Stomach (tissue), 9 donors: Measurements from ENCODE around the gene HPCAL4. TPM values are rescaled to one million over a fixed set of nuclear protein-coding genes. Genes with fewer than 3 reads are reported as not detected.

Experiments used
- DNase-seq, 2 donors: peaks; one replicate each; pipeline versions ENCODE4 v3.0.0 to v3.0.0-alpha.2; 2013 to 2019
- H3K27ac ChIP-seq, 5 donors: fragments of 200-600 bp in 4 of 5; sonication (generic) in 4 of 5; one replicate each; pipeline ENCODE4 v1.5.1; 2013 to 2019; ENCODE audit warnings: mild to moderate bottlenecking in 1 of 5, moderate library complexity in 1 of 5
- H3K27me3 ChIP-seq, 3 donors: fragments of 200-600 bp; sonication (generic); one replicate each; pipeline ENCODE4 v1.5.1; 2017 to 2019; ENCODE audit warnings: mixed run types in 1 of 3
- H3K36me3 ChIP-seq, 4 donors: fragments of 200-600 bp; sonication (generic); 1 replicate in 3 of 4; 2 replicates in 1 of 4; pipeline ENCODE4 v1.5.1; 2016 to 2019
- H3K4me1 ChIP-seq, 4 donors: fragments of 200-600 bp; sonication (generic); one replicate each; pipeline ENCODE4 v1.5.1; 2016 to 2019
- H3K4me3 ChIP-seq, 4 donors: fragments of 200-600 bp; sonication (generic) in 3 of 4; one replicate each; pipeline ENCODE4 v1.5.1; 2016 to 2019; ENCODE audit warnings: mild to moderate bottlenecking in 1 of 4
- H3K9me3 ChIP-seq, 4 donors: fragments of 200-600 bp; sonication (generic); one replicate each; pipeline ENCODE4 v1.5.1; 2016 to 2019
- EP300 ChIP-seq: sonication (generic); formaldehyde crosslinking; IDR thresholded peaks from one replicate; pipeline ENCODE4 v1.6.1; 2017; ENCODE audit warnings: antibody characterized with exemption
- POLR2A ChIP-seq, 4 donors: fragments of 450-650 bp; IDR thresholded peaks; one replicate each; pipeline ENCODE4 v1.6.1; 2016; ENCODE audit warnings: antibody characterized with exemption in 4 of 4, control low read depth in 2 of 4, mild to moderate bottlenecking in 1 of 4, moderate library complexity in 1 of 4
- POLR2AphosphoS5 ChIP-seq, 3 donors: sonication (generic); formaldehyde crosslinking; IDR thresholded peaks; one replicate each; pipeline ENCODE4 v1.6.1; 2016; ENCODE audit warnings: antibody characterized with exemption in 3 of 3
- WGBS, 5 donors: extraction: QIAGEN DNeasy Blood & Tissue Kit in 3 of 5; methylation state at CpG; one replicate each; pipeline versions ENCODE4 v1.1.5 to v1.1.7; 2013 to 2018; 5-methylcytosine and 5-hydroxymethylcytosine counted together
- intact Hi-C: fragments of 100-400 bp; cut with DNase I; formaldehyde crosslinking; loops from one replicate; pipeline ENCODE4 v1.15.1; 2023; ENCODE audit warnings: low total_unique reads
- polyA plus RNA-seq, 3 donors: library from polyadenylated mRNA; stranded (reverse); fragments of 200-250 nt; gene quantifications; one replicate each; pipeline ENCODE4 v1.2.3, GENCODE V29; 2013
- total RNA-seq, 5 donors: library from RNA; depleted of rRNA; stranded (reverse); fragments of >200 nt; gene quantifications; one replicate each; pipeline versions ENCODE4 v1.1.0 to v1.2.3, GENCODE V29; 2014 to 2016
- TF ChIP-seq, protein P1 (sequence below), 7 experiments: fragments of 450-650 bp in 4 of 7; fragments of 200-600 bp in 3 of 7; sonication (generic) in 3 of 7; IDR thresholded peaks; one replicate each; pipeline ENCODE4 v1.5.1; 2016 to 2019; ENCODE audit warnings: antibody characterized with exemption in 7 of 7, control low read depth in 2 of 7, mild to moderate bottlenecking in 1 of 7
- donor health status: healthy with polysubstance abuse.
- donor health status: Bipolar disorder and iron deficiency.
- donor health status: healthy.

HPCAL4 gene
- total and polyA plus RNA-seq, 8 donors = 0.06 to 1.5 (median 0.15) TPM; not detected in 3

GRCh38 chr1:39645411-39646043, 45.7 kb downstream of the HPCAL4 start:
- no peak overlapping the region for H3K4me3 ChIP-seq
- TF ChIP-seq, protein P1, sequence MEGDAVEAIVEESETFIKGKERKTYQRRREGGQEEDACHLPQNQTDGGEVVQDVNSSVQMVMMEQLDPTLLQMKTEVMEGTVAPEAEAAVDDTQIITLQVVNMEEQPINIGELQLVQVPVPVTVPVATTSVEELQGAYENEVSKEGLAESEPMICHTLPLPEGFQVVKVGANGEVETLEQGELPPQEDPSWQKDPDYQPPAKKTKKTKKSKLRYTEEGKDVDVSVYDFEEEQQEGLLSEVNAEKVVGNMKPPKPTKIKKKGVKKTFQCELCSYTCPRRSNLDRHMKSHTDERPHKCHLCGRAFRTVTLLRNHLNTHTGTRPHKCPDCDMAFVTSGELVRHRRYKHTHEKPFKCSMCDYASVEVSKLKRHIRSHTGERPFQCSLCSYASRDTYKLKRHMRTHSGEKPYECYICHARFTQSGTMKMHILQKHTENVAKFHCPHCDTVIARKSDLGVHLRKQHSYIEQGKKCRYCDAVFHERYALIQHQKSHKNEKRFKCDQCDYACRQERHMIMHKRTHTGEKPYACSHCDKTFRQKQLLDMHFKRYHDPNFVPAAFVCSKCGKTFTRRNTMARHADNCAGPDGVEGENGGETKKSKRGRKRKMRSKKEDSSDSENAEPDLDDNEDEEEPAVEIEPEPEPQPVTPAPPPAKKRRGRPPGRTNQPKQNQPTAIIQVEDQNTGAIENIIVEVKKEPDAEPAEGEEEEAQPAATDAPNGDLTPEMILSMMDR (IDR thresholded peaks at IDR 0.05) = no peak
- TF ChIP-seq EP300 = no peak
- H3K4me1 ChIP-seq = peaks cover 0 to 13% (median 7%) of the 10 kb centered on the region in 4 donors
- peaks cover 0 to 12% (median 0%) of the 10 kb centered on the region in 3 donors for H3K27me3 ChIP-seq
- intact Hi-C loops = no loop called here
- H3K36me3 ChIP-seq = no peaks in the 10 kb centered on the region
- no peak for DNase-seq
- H3K9me3 ChIP-seq = no peaks in the 10 kb centered on the region
- WGBS, 5 donors = 55 to 63% (median 59%) methylated on average over 3 of the region's 3 CpGs
- no peak overlapping the region for H3K27ac ChIP-seq

DNA sequence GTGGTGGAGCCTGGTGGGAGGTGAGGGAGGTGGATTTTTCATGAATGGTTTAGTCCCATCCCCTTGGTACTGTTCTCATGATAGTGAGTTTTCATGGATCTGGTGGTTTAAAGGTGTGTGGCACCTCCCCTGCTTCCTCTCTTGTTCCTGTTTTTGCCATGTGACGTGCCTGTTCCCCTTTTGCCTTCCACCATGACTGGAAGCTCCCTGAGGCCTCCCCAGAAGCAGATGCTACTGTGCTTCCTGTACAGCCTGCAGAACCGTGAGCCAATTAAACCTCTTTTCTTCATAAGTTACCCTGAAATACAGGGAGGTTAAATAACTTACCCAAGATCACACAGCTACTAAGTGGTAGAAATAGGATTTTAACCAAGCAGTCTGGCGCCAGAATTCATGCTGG, 47.5 kb downstream of the HPCAL4 start:
- intact Hi-C loops = no loop called here

DNA sequence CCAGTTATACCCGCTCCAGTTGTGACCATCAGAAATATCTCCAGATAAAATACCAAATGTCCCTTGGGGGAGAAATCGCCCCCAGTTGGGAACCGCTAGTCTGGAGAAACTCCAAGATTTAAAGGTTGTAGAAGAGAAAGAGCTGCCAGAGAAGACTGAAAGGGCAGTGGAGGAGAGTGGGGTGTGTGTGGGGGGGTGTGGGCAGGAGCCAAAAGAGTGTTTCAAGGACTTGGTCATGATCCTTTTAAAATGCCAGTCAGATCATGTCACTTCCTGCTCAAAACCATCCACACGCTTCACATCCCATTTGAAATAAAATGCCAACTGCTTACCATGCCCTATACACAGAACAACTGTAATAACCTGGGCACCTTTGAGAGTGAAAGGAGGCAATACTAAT, 48.4 kb downstream of the HPCAL4 start:
- no peak for TF ChIP-seq POLR2AphosphoS5 (IDR thresholded peaks at IDR 0.05)
- TF ChIP-seq EP300 = no peak
- TF ChIP-seq, protein P1 (IDR thresholded peaks at IDR 0.05) = no peak
- TF ChIP-seq POLR2A (IDR thresholded peaks at IDR 0.05) = no peak
- Histone ChIP-seq H3K36me3 (no peaks in the 10 kb centered on the region), H3K27ac (no peak overlapping the region), H3K27me3 (peaks cover 0 to 38% (median 12%) of the 10 kb centered on the region in 3 donors), H3K9me3 (no peaks in the 10 kb centered on the region), H3K4me1 (peaks cover 4 to 25% (median 14%) of the 10 kb centered on the region in 4 donors), H3K4me3 (no peak overlapping the region)
- no peak for DNase-seq
- intact Hi-C loops = no loop called here
- WGBS, 5 donors = 68 to 80% (median 72%) methylated on average over 4 of the region's 4 CpGs

More for the DNA sequence above, 47.5 kb downstream of the HPCAL4 start:
- Histone ChIP-seq H3K4me1 (peaks cover 4 to 25% (median 14%) of the 10 kb centered on the region in 4 donors), H3K36me3 (no peaks in the 10 kb centered on the region), H3K9me3 (no peaks in the 10 kb centered on the region), H3K4me3 (no peak overlapping the region), H3K27me3 (peaks cover 0 to 29% (median 12%) of the 10 kb centered on the region in 3 donors), H3K27ac (no peak overlapping the region)
- TF ChIP-seq POLR2A (IDR thresholded peaks at IDR 0.05) (no peak), POLR2AphosphoS5 (IDR thresholded peaks at IDR 0.05) (no peak)
- TF ChIP-seq, protein P1 (IDR thresholded peaks at IDR 0.05) = no peak
- DNase-seq = no peak
- 85 to 97% (median 90%) methylated on average over 3 of the region's 3 CpGs for WGBS, 5 donors

- WGBS, 5 donors = 85 to 96% (median 93%) methylated on average over 8 of the region's 8 CpGs
- intact Hi-C loops = no loop called here
- TF ChIP-seq EP300 = no peak
- TF ChIP-seq, protein P1 (IDR thresholded peaks at IDR 0.05) = no peak
- TF ChIP-seq POLR2A (IDR thresholded peaks at IDR 0.05) = no peak
- TF ChIP-seq POLR2AphosphoS5 (IDR thresholded peaks at IDR 0.05) = no peak
- Histone ChIP-seq H3K27me3 (peaks cover 0 to 37% (median 12%) of the 10 kb centered on the region in 3 donors), H3K36me3 (no peaks in the 10 kb centered on the region), H3K4me3 (no peak overlapping the region), H3K9me3 (no peaks in the 10 kb centered on the region), H3K27ac (no peak overlapping the region), H3K4me1 (peaks cover 4 to 13% (median 8%) of the 10 kb centered on the region in 4 donors)
- no peak for DNase-seq
Observed at GRCh38 chr1:39640861-39641260, 50.4 kb downstream of the HPCAL4 start.
